SK-N-SH (cell line): ENCODE results near the gene ABHD8. TPM values are rescaled to one million over a fixed set of nuclear protein-coding genes. Genes with fewer than 3 reads are reported as not detected.
A peak's percentile ranks its signal among the peaks of the same experiment; 100 is the strongest.

ENCODE experiments used
- CTCF ChIA-PET: fragments of 300-600, 350-600 bp; formaldehyde crosslinking; extraction: SDS; loops from one replicate; lab custom pipeline; 2021; lab: Yijun Ruan, JAX
- POLR2A ChIA-PET: fragments of 350-600 bp; sonication (Branson Sonifier 250); formaldehyde crosslinking; extraction: SDS; loops from one replicate; lab custom pipeline; 2020; ENCODE audit warnings: antibody characterized with exemption, inconsistent platforms; lab: Yijun Ruan, JAX
- DNase-seq: peaks from one replicate; pipeline ENCODE4 v3.0.0; 2012
- H2AFZ ChIP-seq: fragments of 200-600 bp; sonication (generic); 2 replicates; pipeline ENCODE4 v1.8.1; 2016; ENCODE audit warnings: antibody characterized with exemption, mild to moderate bottlenecking, low read depth
- H3F3A ChIP-seq: fragments of 200-600 bp; sonication (generic); replicated peaks from 2 replicates; pipeline ENCODE3; 2016; ENCODE audit warnings: antibody characterized with exemption, mild to moderate bottlenecking; ENCODE audit not compliant: insufficient read depth
- H3K27ac ChIP-seq, 2 experiments: fragments of 200-500 bp in 1 of 2; fragments of 200-600 bp in 1 of 2; sonication (Bioruptor generic) in 1 of 2; sonication (generic), shearing (Covaris generic) in 1 of 2; 2 replicates each; pipeline versions ENCODE4 v1.5.1 to v1.6.1; 2014 to 2016; ENCODE audit warnings: low read depth in 2 of 2, inconsistent platforms in 1 of 2, low read length in 1 of 2, mild to moderate bottlenecking in 1 of 2, mixed read lengths in 1 of 2
- H3K27me3 ChIP-seq: fragments of 200-600 bp; sonication (generic), shearing (Covaris generic); 2 replicates; pipeline ENCODE4 v1.6.1; 2016; ENCODE audit warnings: mixed run types; ENCODE audit not compliant: insufficient read depth
- H3K36me3 ChIP-seq, 2 experiments: fragments of 200-500 bp in 1 of 2; fragments of 200-600 bp in 1 of 2; sonication (Bioruptor generic) in 1 of 2; sonication (generic) in 1 of 2; replicated peaks in 1 of 2; 2 replicates each; pipeline versions ENCODE3 to v1.5.1; 2014 to 2016; ENCODE audit warnings: low read length in 1 of 2, mild to moderate bottlenecking in 1 of 2; ENCODE audit not compliant: insufficient read depth in 2 of 2, control insufficient read depth in 1 of 2
- H3K4me1 ChIP-seq, 2 experiments: fragments of 200-500 bp in 1 of 2; fragments of 200-600 bp in 1 of 2; sonication (Bioruptor generic) in 1 of 2; sonication (generic), shearing (Covaris generic) in 1 of 2; 2 replicates each; pipeline versions ENCODE4 v1.5.1 to v1.6.1; 2014 to 2016; ENCODE audit warnings: low read depth in 1 of 2, low read length in 1 of 2, mixed run types in 1 of 2; ENCODE audit not compliant: insufficient read depth in 2 of 2, control insufficient read depth in 1 of 2
- H3K4me2 ChIP-seq: fragments of 200-600 bp; sonication (generic), shearing (Covaris generic); 2 replicates; pipeline ENCODE4 v1.6.1; 2017; ENCODE audit warnings: mixed run types
- H3K4me3 ChIP-seq, 2 experiments: fragments of 200-500 bp in 1 of 2; fragments of 200-600 bp in 1 of 2; sonication (Bioruptor generic) in 1 of 2; sonication (generic), shearing (Covaris generic) in 1 of 2; 2 replicates each; pipeline versions ENCODE4 v1.5.1 to v1.8.1; 2014 to 2016; ENCODE audit warnings: low read depth in 2 of 2, inconsistent platforms in 1 of 2, low read length in 1 of 2, mild to moderate bottlenecking in 1 of 2, mixed read lengths in 1 of 2, moderate library complexity in 1 of 2
- H3K79me2 ChIP-seq: fragments of 200-600 bp; sonication (generic); 2 replicates; pipeline ENCODE4 v1.8.1; 2017; ENCODE audit warnings: mild to moderate bottlenecking; ENCODE audit not compliant: insufficient read depth
- H3K9ac ChIP-seq: fragments of 200-600 bp; sonication (generic); 2 replicates; pipeline ENCODE4 v1.6.1; 2017; ENCODE audit warnings: mixed run types
- H3K9me2 ChIP-seq: fragments of 200-600 bp; sonication (generic); 2 replicates; pipeline ENCODE4 v1.6.1; 2017; ENCODE audit warnings: mixed run types
- H3K9me3 ChIP-seq: fragments of 200-600 bp; sonication (generic); 2 replicates; pipeline ENCODE4 v1.6.1; 2017; ENCODE audit warnings: mixed run types, mild to moderate bottlenecking, moderate library complexity
- H4K20me1 ChIP-seq: fragments of 200-600 bp; sonication (generic); 2 replicates; pipeline ENCODE4 v1.6.1; 2017; ENCODE audit warnings: mild to moderate bottlenecking, mixed run types; ENCODE audit not compliant: insufficient read depth
- ELF1 ChIP-seq: IDR thresholded peaks from 2 replicates; pipeline ENCODE4 v1.4.0; 2012
- FOXJ3 ChIP-seq: sonication (generic); formaldehyde crosslinking; IDR thresholded peaks from 2 replicates; pipeline ENCODE4 v1.5.1; 2020; ENCODE audit warnings: mild to moderate bottlenecking, missing genetic modification reagents
- GATA2 ChIP-seq: sonication (generic); formaldehyde crosslinking; IDR thresholded peaks from 2 replicates; pipeline ENCODE4 v1.5.0; 2020; ENCODE audit warnings: mild to moderate bottlenecking, missing genetic modification reagents
- IRF3 ChIP-seq: fragments of 150-350 bp; IDR thresholded peaks from 2 replicates; pipeline ENCODE4 v1.6.1; 2016; ENCODE audit warnings: mild to moderate bottlenecking, low read depth, low read length
- NFIC ChIP-seq: IDR thresholded peaks from 2 replicates; pipeline ENCODE4 v1.4.0; 2012; ENCODE audit warnings: borderline replicate concordance
- RCOR1 ChIP-seq: fragments of 150-350 bp; IDR thresholded peaks from 2 replicates; pipeline ENCODE4 v1.6.1; 2017; ENCODE audit warnings: antibody characterized with exemption, low read length
- RFX5 ChIP-seq: IDR thresholded peaks from 2 replicates; pipeline ENCODE4 v1.6.1; 2012; ENCODE audit warnings: mild to moderate bottlenecking, improper control_type of control experiment, low read length
- RXRA ChIP-seq: IDR thresholded peaks from 2 replicates; pipeline ENCODE4 v1.4.0; 2012; ENCODE audit warnings: low read depth, mild to moderate bottlenecking, borderline replicate concordance
- TCF12 ChIP-seq: IDR thresholded peaks from 2 replicates; pipeline ENCODE4 v1.4.0; 2012
- USF2 ChIP-seq: fragments of 150-350 bp; IDR thresholded peaks from 2 replicates; pipeline ENCODE4 v1.6.1; 2017; ENCODE audit warnings: antibody characterized with exemption, low read length, low read depth, borderline replicate concordance
- YY1 ChIP-seq: IDR thresholded peaks from 2 replicates; pipeline ENCODE4 v1.4.0; 2012; ENCODE audit warnings: low read depth, mild to moderate bottlenecking
- WGBS: methylation state at CpG from one replicate; pipeline ENCODE4 v1.1.6; 2017; ENCODE audit warnings: low lambda C conversion rate; 5-methylcytosine and 5-hydroxymethylcytosine counted together
- polyA plus RNA-seq, 3 experiments: library from polyadenylated mRNA; depleted of rRNA; stranded (reverse); fragments of >200 nt; gene quantifications; 2 replicates each; pipeline ENCODE4 v1.2.3, GENCODE V29; 2012
- TF ChIP-seq, protein P1 (sequence below): IDR thresholded peaks from 2 replicates; pipeline ENCODE4 v1.4.0; 2012; ENCODE audit warnings: low read depth, borderline replicate concordance

ABHD8 gene
- polyA plus RNA-seq, 1 of the 3 experiments (the other 2 are of a cell fraction): 11.1 TPM

- no peak for DNase-seq
- Histone ChIP-seq H3K9me3 (no peaks in the 10 kb centered on the region), H3K27me3 (no peaks in the 10 kb centered on the region), H3K4me3 (peak overlapping the region in 1 of 2 experiments; percentile 98; a peak in 1 of 4 replicates), H2AFZ (no peak overlapping the region), H3K27ac (peak overlapping the region in 1 of 2 experiments; percentile 77; a peak in 2 of 4 replicates), H3F3A (peaks cover 11% of the 10 kb centered on the region), H3K79me2 (peaks cover 31% of the 10 kb centered on the region; the same call in 1 of the 2 replicates), H4K20me1 (no peaks in the 10 kb centered on the region), H3K36me3 (peaks cover 8 to 12% of the 10 kb centered on the region in 2 experiments), H3K9ac (peak overlapping the region; percentile 83; the same call in 1 of the 2 replicates), H3K4me2 (peak overlapping the region; percentile 97; the same call in 1 of the 2 replicates), H3K4me1 (peaks cover 0 to 6% of the 10 kb centered on the region in 2 experiments; a peak in 1 of 4 replicates), H3K9me2 (no peaks in the 10 kb centered on the region)
- no peak for TF ChIP-seq GATA2 (CRISPR knock-in tag)
- no peak for TF ChIP-seq FOXJ3 (CRISPR knock-in tag)
- TF ChIP-seq RFX5: no peak
- no peak for TF ChIP-seq ELF1
- no peak for TF ChIP-seq USF2
- TF ChIP-seq, protein P1, sequence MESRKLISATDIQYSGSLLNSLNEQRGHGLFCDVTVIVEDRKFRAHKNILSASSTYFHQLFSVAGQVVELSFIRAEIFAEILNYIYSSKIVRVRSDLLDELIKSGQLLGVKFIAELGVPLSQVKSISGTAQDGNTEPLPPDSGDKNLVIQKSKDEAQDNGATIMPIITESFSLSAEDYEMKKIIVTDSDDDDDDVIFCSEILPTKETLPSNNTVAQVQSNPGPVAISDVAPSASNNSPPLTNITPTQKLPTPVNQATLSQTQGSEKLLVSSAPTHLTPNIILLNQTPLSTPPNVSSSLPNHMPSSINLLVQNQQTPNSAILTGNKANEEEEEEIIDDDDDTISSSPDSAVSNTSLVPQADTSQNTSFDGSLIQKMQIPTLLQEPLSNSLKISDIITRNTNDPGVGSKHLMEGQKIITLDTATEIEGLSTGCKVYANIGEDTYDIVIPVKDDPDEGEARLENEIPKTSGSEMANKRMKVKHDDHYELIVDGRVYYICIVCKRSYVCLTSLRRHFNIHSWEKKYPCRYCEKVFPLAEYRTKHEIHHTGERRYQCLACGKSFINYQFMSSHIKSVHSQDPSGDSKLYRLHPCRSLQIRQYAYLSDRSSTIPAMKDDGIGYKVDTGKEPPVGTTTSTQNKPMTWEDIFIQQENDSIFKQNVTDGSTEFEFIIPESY: no peak
- TF ChIP-seq IRF3: no peak
- TF ChIP-seq NFIC: no peak
- no peak for TF ChIP-seq TCF12
- no peak for TF ChIP-seq RCOR1
- no peak for TF ChIP-seq YY1
- TF ChIP-seq RXRA: no peak
- POLR2A ChIA-PET: no interaction called here
- WGBS: 84% methylated on average over 13 of the region's 13 CpGs
- CTCF ChIA-PET: interaction anchor here (1.1 kb wide), 1 partner anchor 13 kb away, joined by 4 read pairs; no protein-coding TSS in a partner anchor
These were observed 34.5 kb downstream of the ABHD8 start for GRCh38 chr19:17268754-17269153.
